Measurements from ENCODE around the gene ZNF805.
"Not testable (repeated sequence)": the region's sequence is repeated elsewhere in the genome, so short reads cannot be mapped to it uniquely, and the experiment has no call there.

ZNF805 gene

GRCh38 chr19:57245959-57246358 is 5.5 kb downstream of the ZNF805 start:
- Mint-ChIP-seq H3K27ac (no peak overlapping the region), H3K4me3 (no peak overlapping the region), H3K4me1 (peaks cover 35% of the 10 kb centered on the region), H3K27me3 (no peaks in the 10 kb centered on the region), H3K9me3 (peaks cover 0 to 14% of the 10 kb centered on the region in 2 donors)
- no peak for ATAC-seq
- no peak for DNase-seq

GRCh38 chr19:57248646-57249045 is 8.2 kb downstream of the ZNF805 start:
- H3K27ac Mint-ChIP-seq = no peak overlapping the region
- no peaks in the 10 kb centered on the region for H3K27me3 Mint-ChIP-seq
- H3K4me3 Mint-ChIP-seq = no peak overlapping the region
- ATAC-seq = no peak
- H3K9me3 Mint-ChIP-seq = peaks cover 10 to 35% of the 10 kb centered on the region in 2 donors
- DNase-seq = no peak
- peaks cover 11% of the 10 kb centered on the region for H3K4me1 Mint-ChIP-seq

GRCh38 chr19:57249329-57249728 is 8.9 kb downstream of the ZNF805 start:
- ATAC-seq = no peak
- H3K9me3 Mint-ChIP-seq = peaks cover 10 to 42% of the 10 kb centered on the region in 2 donors
- no peak overlapping the region for H3K27ac Mint-ChIP-seq
- no peak overlapping the region for H3K4me3 Mint-ChIP-seq
- peaks cover 6% of the 10 kb centered on the region for H3K4me1 Mint-ChIP-seq
- H3K27me3 Mint-ChIP-seq = no peaks in the 10 kb centered on the region
- DNase-seq = no peak

- not testable (repeated sequence) for H3K27ac Mint-ChIP-seq, H3K27me3 Mint-ChIP-seq, H3K4me3 Mint-ChIP-seq, H3K4me1 Mint-ChIP-seq, DNase-seq
- peak; percentile 35 for ATAC-seq
- H3K9me3 Mint-ChIP-seq = peaks cover 32 to 70% of the 10 kb centered on the region in 2 donors
Observed at GRCh38 chr19:57253767-57254166, 13.3 kb downstream of the ZNF805 start.

DNA sequence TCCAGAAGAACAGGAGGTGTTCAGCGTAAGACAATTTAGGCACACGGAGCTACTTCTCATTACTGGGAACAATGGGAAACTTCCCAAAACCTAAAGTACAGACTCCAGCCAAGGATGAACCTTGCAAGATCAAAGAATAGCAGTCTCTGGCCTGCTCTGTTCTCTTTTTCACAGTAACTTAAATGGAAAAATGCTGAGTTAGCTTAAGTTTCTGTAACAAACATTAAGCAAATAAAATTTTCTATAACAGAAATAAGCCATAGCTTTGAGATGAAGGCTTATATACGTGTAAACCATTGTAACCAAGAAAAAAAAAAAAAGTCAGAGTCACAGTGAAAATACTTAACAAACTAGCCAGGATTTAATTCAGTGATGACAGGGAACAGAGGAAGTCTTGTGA is 21.6 kb downstream of the ZNF805 start:
- no peak overlapping the region for H3K27ac Mint-ChIP-seq
- peaks cover 49 to 61% of the 10 kb centered on the region in 2 donors for H3K9me3 Mint-ChIP-seq
- H3K27me3 Mint-ChIP-seq = no peaks in the 10 kb centered on the region
- DNase-seq (no peak), ATAC-seq (no peak)
- no peak overlapping the region for H3K4me3 Mint-ChIP-seq
- no peaks in the 10 kb centered on the region for H3K4me1 Mint-ChIP-seq

GRCh38 chr19:57263244-57263741 is 22.9 kb downstream of the ZNF805 start:
- Mint-ChIP-seq H3K4me3 (no peak overlapping the region), H3K27me3 (no peaks in the 10 kb centered on the region), H3K9me3 (peaks cover 46 to 57% of the 10 kb centered on the region in 2 donors), H3K4me1 (no peaks in the 10 kb centered on the region), H3K27ac (peak overlapping the region in 1 of 2 donors; percentile 11)
- ATAC-seq = no peak
- DNase-seq = no peak

DNA sequence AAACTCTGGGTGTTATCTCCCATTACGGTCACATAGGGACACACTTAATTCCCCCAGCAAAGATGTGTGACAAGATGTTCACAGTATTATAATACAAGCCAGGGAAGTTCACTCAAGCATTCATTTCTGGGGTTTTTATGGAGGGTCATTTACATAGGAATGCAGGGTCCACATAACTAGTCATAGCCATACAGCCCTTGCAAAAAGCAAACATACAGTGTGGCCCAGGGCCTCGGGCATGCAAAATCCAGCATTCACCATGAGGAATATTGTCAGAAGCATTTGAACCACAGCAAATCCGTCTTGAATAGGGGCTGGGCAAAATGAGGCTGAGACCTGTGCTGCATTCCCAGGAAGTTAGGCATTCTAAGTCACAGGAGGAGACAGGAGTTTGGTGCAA is 26.9 kb downstream of the ZNF805 start:
- ATAC-seq (no peak), DNase-seq (no peak)
- Mint-ChIP-seq H3K27me3 (no peaks in the 10 kb centered on the region), H3K4me3 (no peak overlapping the region), H3K27ac (no peak overlapping the region), H3K4me1 (no peaks in the 10 kb centered on the region), H3K9me3 (peaks cover 31 to 36% of the 10 kb centered on the region in 2 donors)

DNA sequence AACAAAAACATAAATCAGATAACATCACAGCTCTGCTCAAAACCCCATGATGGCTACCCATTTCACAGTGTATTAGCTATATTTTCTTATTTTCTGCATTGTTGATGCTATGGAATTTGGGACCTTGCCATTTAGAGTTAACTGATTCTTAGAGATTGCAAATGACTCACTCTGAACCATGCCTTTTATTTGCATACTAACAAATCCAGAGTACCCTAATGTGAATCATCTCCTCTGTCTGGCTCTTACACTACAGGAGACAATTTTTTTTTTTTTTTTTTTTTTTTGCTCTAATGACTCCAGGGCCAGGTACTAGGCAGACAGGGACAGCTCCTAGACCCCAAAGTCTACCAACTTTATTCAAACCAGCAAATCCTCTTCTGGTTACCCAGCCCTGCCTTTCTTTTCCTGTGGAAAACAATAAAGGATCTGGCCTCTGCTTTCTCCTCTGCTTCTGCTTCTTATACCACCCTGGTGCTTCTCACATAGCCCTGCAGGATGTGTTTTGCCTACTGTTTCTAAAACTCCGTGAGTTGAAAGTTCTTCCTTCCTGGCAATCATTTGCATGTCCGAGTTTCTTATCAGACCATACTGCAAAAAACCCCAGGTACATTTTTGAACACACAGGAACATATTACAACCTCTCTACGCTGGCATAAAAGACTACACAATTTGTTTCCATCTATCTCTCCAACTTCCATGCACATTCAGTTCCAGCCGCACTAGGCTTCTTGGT is 29.3 kb downstream of the ZNF805 start:
- no peaks in the 10 kb centered on the region for H3K27me3 Mint-ChIP-seq
- H3K4me3 Mint-ChIP-seq = peak overlapping the region in 1 of 2 donors; percentile 67
- peak; percentile 84 for ATAC-seq
- no peaks in the 10 kb centered on the region for H3K4me1 Mint-ChIP-seq
- peak overlapping the region in 1 of 2 donors; percentile 69 for H3K27ac Mint-ChIP-seq
- DNase-seq = no peak
- H3K9me3 Mint-ChIP-seq = peaks cover 32 to 43% of the 10 kb centered on the region in 2 donors

DNA sequence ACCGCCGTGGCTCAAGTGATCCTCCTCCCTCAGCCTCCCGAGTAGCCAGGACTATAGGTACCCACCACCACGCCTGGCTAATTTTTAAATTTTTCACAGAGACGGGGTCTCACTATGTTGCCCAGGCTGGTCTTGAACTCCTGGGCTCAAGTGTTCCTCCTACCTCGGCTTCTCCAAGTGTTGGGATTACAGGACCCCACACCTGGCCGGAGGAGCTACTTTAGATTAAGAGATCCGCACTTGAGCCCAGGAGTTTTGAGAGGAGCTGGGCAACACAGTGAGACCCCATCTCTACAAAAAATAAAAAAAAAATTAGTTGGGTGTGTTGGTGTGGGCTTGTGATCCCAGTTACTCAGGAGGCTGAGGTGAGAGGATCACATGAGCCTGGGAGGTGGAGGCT is 30.8 kb downstream of the ZNF805 start:
- Mint-ChIP-seq H3K9me3 (peaks cover 16 to 27% of the 10 kb centered on the region in 2 donors), H3K4me1 (no peaks in the 10 kb centered on the region), H3K27me3 (no peaks in the 10 kb centered on the region), H3K27ac (no peak overlapping the region), H3K4me3 (no peak overlapping the region)
- ATAC-seq (no peak), DNase-seq (no peak)

DNA sequence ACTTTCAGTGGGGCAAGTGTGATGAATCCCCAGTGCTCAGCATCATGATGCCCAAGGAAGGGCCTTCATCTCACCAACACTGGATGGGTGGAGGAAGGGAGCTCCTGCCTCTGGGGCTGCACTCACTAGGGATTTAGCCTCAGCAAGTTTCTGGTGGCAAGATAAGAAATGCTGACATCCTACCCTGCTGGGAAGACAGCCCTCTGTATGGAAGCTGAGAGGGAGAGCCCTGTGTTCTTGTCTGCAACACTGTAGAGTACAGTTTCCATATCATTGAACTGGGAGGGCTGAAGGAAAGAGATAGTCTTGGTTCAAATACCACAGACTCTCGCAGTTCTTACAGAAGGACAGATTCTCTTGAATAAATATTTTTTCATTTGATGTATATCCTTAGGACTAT is 32.6 kb downstream of the ZNF805 start:
- H3K27ac Mint-ChIP-seq = no peak overlapping the region
- H3K27me3 Mint-ChIP-seq = no peaks in the 10 kb centered on the region
- H3K4me3 Mint-ChIP-seq = no peak overlapping the region
- ATAC-seq = no peak
- no peak for DNase-seq
- H3K9me3 Mint-ChIP-seq = peaks cover 9 to 20% of the 10 kb centered on the region in 2 donors
- H3K4me1 Mint-ChIP-seq = peaks cover 4% of the 10 kb centered on the region

DNA sequence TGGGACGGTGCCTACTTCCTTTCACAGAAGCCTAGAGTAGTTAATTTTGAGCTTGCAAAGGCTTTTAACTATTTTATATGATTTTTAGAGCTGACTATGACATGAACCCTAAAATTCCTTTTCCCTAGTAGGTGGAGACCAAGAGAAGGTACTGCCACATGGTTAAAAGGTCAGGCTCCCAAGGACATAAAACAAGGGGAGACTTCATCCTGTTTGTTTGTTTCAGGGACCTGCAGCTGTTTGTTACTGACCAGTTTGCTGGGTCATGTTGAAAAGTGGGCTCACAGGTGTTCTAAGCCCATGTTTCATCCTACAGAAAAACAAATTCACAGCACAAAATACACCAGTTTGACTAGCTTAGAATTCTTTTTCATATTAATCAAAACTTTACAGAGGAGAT is 36.0 kb downstream of the ZNF805 start:
- Mint-ChIP-seq H3K9me3 (peaks cover 0 to 14% of the 10 kb centered on the region in 2 donors), H3K27me3 (no peaks in the 10 kb centered on the region), H3K27ac (no peak overlapping the region), H3K4me3 (no peak overlapping the region), H3K4me1 (peaks cover 10% of the 10 kb centered on the region)
- DNase-seq (no peak), ATAC-seq (no peak)

- not testable (repeated sequence) for H3K9me3 Mint-ChIP-seq, ATAC-seq, H3K27me3 Mint-ChIP-seq, DNase-seq, H3K27ac Mint-ChIP-seq
- Mint-ChIP-seq H3K4me1 (peaks cover 30% of the 10 kb centered on the region), H3K4me3 (peak overlapping the region in 1 of 2 donors; percentile 19)
Observed at GRCh38 chr19:57278481-57278880, 38.0 kb downstream of the ZNF805 start.

GRCh38 chr19:57279418-57280164 is 39.2 kb downstream of the ZNF805 start:
- Mint-ChIP-seq H3K9me3 (no peaks in the 10 kb centered on the region), H3K27ac (no peak overlapping the region), H3K4me1 (peaks cover 39% of the 10 kb centered on the region), H3K27me3 (no peaks in the 10 kb centered on the region), H3K4me3 (no peak overlapping the region)
- ATAC-seq (peak; percentile 81), DNase-seq (peak; percentile 79 to 89)

GRCh38 chr19:57280165-57280961 is 39.9 kb downstream of the ZNF805 start, which contains the start of gene ZNF460:
Gene ZNF460 (plus strand): TSS chr19:57280485. CDS start chr19:57280807, 322 bp downstream.
- ATAC-seq (peak; percentile 85), DNase-seq (peak; percentile 96 to 98)
- H3K9me3 Mint-ChIP-seq = peaks cover 0 to 4% of the 10 kb centered on the region in 2 donors
- peaks cover 39% of the 10 kb centered on the region for H3K4me1 Mint-ChIP-seq
- H3K4me3 Mint-ChIP-seq = no peak within 1 kb of the TSS
- H3K27ac Mint-ChIP-seq = no peak within 1 kb of the TSS
- H3K27me3 Mint-ChIP-seq = no peaks in the 10 kb centered on the region

DNA sequence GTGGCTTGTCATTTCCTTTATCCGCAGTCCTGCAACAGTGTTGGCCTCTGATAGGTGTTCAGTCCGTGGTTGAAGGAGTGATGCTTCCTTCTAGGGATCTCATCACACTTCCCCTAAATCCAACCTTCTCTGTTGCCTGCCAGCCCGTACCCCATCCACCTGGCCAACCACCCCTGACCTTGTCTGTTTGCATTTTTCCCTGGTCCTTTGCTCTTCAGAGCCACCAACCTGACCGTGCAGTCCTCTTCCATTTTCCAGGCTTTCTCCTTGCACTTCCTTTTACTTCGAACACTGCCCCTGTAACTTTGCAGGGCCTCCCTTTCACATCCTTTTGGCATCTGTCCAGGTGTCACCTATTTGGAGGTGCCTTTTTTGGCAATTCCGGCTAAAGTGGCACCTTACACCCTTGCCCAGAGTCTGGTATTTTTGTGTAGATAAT is 40.5 kb downstream of the ZNF805 start:
- ATAC-seq (no peak), DNase-seq (peak; percentile 22 to 54)
- H3K27me3 Mint-ChIP-seq = no peaks in the 10 kb centered on the region
- peaks cover 39% of the 10 kb centered on the region for H3K4me1 Mint-ChIP-seq
- peaks cover 0 to 6% of the 10 kb centered on the region in 2 donors for H3K9me3 Mint-ChIP-seq
- no peak overlapping the region for H3K27ac Mint-ChIP-seq
- no peak overlapping the region for H3K4me3 Mint-ChIP-seq
